OCI-LY7 (cell line): ENCODE data around the gene CPTP. TPM values are rescaled to one million over a fixed set of nuclear protein-coding genes. Genes with fewer than 3 reads are reported as not detected.

Experiments used
- BruUV-seq: library from RNA; stranded (reverse); fragments of 400-500 nt; replicated peaks from 2 replicates; lab custom pipeline; 2021; lab: Mats Ljungman, UMichigan
- CTCF ChIA-PET: fragments of 300-600 bp; sonication (Branson Sonifier 250); formaldehyde crosslinking; loops from one replicate; lab custom pipeline; 2022; ENCODE audit warnings: antibody characterized with exemption; ENCODE audit not compliant: unreplicated experiment; lab: Charles Lee
- POLR2A ChIA-PET: fragments of 300-600 bp; sonication (Branson Sonifier 250); formaldehyde crosslinking; loops from one replicate; lab custom pipeline; 2022; ENCODE audit warnings: antibody characterized with exemption; lab: Charles Lee
- DNase-seq: peaks from one replicate; pipeline ENCODE4 v3.0.0-alpha.2; 2015; ENCODE audit warnings: low spot score
- H2AFZ ChIP-seq: fragments of 200-600 bp; sonication (generic), shearing (Covaris generic); 2 replicates; pipeline ENCODE4 v1.6.1; 2014; ENCODE audit warnings: mild to moderate bottlenecking, antibody characterized with exemption, low read length, moderate library complexity
- H3K27ac ChIP-seq: fragments of 200-600 bp; sonication (generic); 2 replicates; pipeline ENCODE4 v1.5.1; 2014; ENCODE audit warnings: mixed run types, low read depth, mild to moderate bottlenecking, moderate library complexity, low read length, inconsistent platforms; ENCODE audit not compliant: poor library complexity, severe bottlenecking
- H3K36me3 ChIP-seq: fragments of 200-600 bp; sonication (generic); 2 replicates; pipeline ENCODE4 v1.6.1; 2014; ENCODE audit warnings: mild to moderate bottlenecking, antibody characterized with exemption, low read length, moderate library complexity, mixed read lengths; ENCODE audit not compliant: insufficient read depth
- H3K4me1 ChIP-seq: fragments of 200-600 bp; sonication (generic); 2 replicates; pipeline ENCODE4 v1.5.1; 2014; ENCODE audit warnings: mild to moderate bottlenecking, low read length; ENCODE audit not compliant: insufficient read depth, poor library complexity, severe bottlenecking
- H3K4me2 ChIP-seq: fragments of 200-600 bp; sonication (generic); 2 replicates; pipeline ENCODE4 v1.6.1; 2014; ENCODE audit warnings: mild to moderate bottlenecking, low read length
- H3K4me3 ChIP-seq: fragments of 200-600 bp; sonication (generic); 2 replicates; pipeline ENCODE4 v1.5.1; 2014; ENCODE audit warnings: mild to moderate bottlenecking, low read depth, low read length; ENCODE audit not compliant: poor library complexity, severe bottlenecking
- H3K79me2 ChIP-seq: fragments of 200-600 bp; sonication (generic); 2 replicates; pipeline ENCODE4 v1.6.1; 2016; ENCODE audit warnings: low read depth, mild to moderate bottlenecking, low read length, moderate library complexity, mixed read lengths; ENCODE audit not compliant: insufficient read depth
- H3K9me2 ChIP-seq: fragments of 200-600 bp; sonication (generic); 2 replicates; pipeline ENCODE4 v1.6.1; 2016; ENCODE audit warnings: mild to moderate bottlenecking, low read length, mixed read lengths; ENCODE audit not compliant: insufficient read depth
- H3K9me3 ChIP-seq: fragments of 200-600 bp; sonication (generic); 2 replicates; pipeline ENCODE4 v1.6.1; 2014; ENCODE audit warnings: mild to moderate bottlenecking, mixed run types, low read length, mixed read lengths
- H4K20me1 ChIP-seq: fragments of 200-600 bp; sonication (generic); 2 replicates; pipeline ENCODE4 v1.6.1; 2014; ENCODE audit warnings: mild to moderate bottlenecking, antibody characterized with exemption, low read length, moderate library complexity, mixed read lengths; ENCODE audit not compliant: insufficient read depth
- CTCF ChIP-seq: fragments of 200-600 bp; sonication (generic); conservative IDR thresholded peaks from 2 replicates; pipeline ENCODE4 v1.5.1; 2014; ENCODE audit warnings: mild to moderate bottlenecking, antibody characterized with exemption, low read length, moderate library complexity, mixed read lengths
- EZH2phosphoT487 ChIP-seq: fragments of 200-600 bp; sonication (generic); IDR thresholded peaks from 2 replicates; pipeline ENCODE4 v1.6.1; 2018; ENCODE audit warnings: low read depth, borderline replicate concordance, mild to moderate bottlenecking, mixed run types, antibody characterized with exemption, low read length, moderate library complexity, mixed read lengths
- intact Hi-C: fragments of 100-400 bp; cut with micrococcal nuclease; formaldehyde crosslinking; loops from one replicate; pipeline ENCODE4 v1.10.0; 2022; ENCODE audit not compliant: unreplicated experiment
- total RNA-seq, 2 experiments: library from RNA; depleted of rRNA in 1 of 2; stranded (reverse); fragments of >200 nt in 1 of 2; shearing (Covaris generic) in 1 of 2; gene quantifications; 2 replicates each; pipeline ENCODE4 v1.2.3, GENCODE V29; 2014 to 2022

Gene CPTP
- total RNA-seq, 2 experiments from 2014 or later = 16.6 to 20.6 TPM

- no TSS peak for BruUV-seq
- POLR2A ChIA-PET = no interaction called here
Measured at GRCh38 chr1:1351511-1352427, 27.2 kb downstream of the CPTP start.

GRCh38 chr1:1352786-1353388 lies 28.3 kb downstream of the CPTP start:
- Histone ChIP-seq H3K4me3 (no peak overlapping the region), H3K79me2 (no peaks in the 10 kb centered on the region), H4K20me1 (no peaks in the 10 kb centered on the region), H3K9me2 (no peaks in the 10 kb centered on the region), H3K27ac (no peak overlapping the region), H3K4me1 (peaks cover 28% of the 10 kb centered on the region), H2AFZ (no peak overlapping the region), H3K36me3 (no peaks in the 10 kb centered on the region), H3K4me2 (peak overlapping the region; percentile 17; the same call in 1 of the 2 replicates), H3K9me3 (no peaks in the 10 kb centered on the region)
- intact Hi-C loops = no loop called here
- no TSS peak for BruUV-seq
- TF ChIP-seq EZH2phosphoT487 = no peak
- ChIA-PET CTCF (no interaction called here), POLR2A (no interaction called here)
- DNase-seq = peak; percentile 76

More at GRCh38 chr1:1351511-1352427, 27.2 kb downstream of the CPTP start:
- Histone ChIP-seq H4K20me1 (no peaks in the 10 kb centered on the region), H2AFZ (no peak overlapping the region), H3K4me3 (no peak overlapping the region), H3K27ac (no peak overlapping the region), H3K9me2 (no peaks in the 10 kb centered on the region), H3K79me2 (no peaks in the 10 kb centered on the region), H3K36me3 (no peaks in the 10 kb centered on the region), H3K9me3 (no peaks in the 10 kb centered on the region), H3K4me1 (peaks cover 31% of the 10 kb centered on the region), H3K4me2 (peak overlapping the region; percentile 34; the same call in 1 of the 2 replicates)
- intact Hi-C loops = no loop called here
- DNase-seq = no peak
- CTCF ChIA-PET = no interaction called here
- TF ChIP-seq EZH2phosphoT487 (no peak), CTCF (no peak)

- Histone ChIP-seq H3K79me2 (no peaks in the 10 kb centered on the region), H3K4me3 (no peak overlapping the region), H3K36me3 (no peaks in the 10 kb centered on the region), H4K20me1 (no peaks in the 10 kb centered on the region), H3K9me2 (no peaks in the 10 kb centered on the region), H3K9me3 (no peaks in the 10 kb centered on the region), H3K4me2 (peak overlapping the region; percentile 17; the same call in 1 of the 2 replicates), H3K4me1 (peaks cover 21% of the 10 kb centered on the region), H3K27ac (no peak overlapping the region), H2AFZ (no peak overlapping the region)
- BruUV-seq = no TSS peak
- TF ChIP-seq EZH2phosphoT487 (no peak), CTCF (no peak)
- intact Hi-C loops = no loop called here
- DNase-seq = no peak
- POLR2A ChIA-PET = no interaction called here
- CTCF ChIA-PET = no interaction called here
Measured at GRCh38 chr1:1353389-1354151, 29.0 kb downstream of the CPTP start.
